ENCODE data around the gene RHD.

RHD gene

GRCh38 chr1:25247024-25247828 is 25.1 kb upstream of the RHD start, which contains the start of gene RSRP1:
RSRP1 (minus strand) TSS chr1:25247454; CDS start chr1:25246963, 491 bp downstream.
- TF ChIP-seq YY1 (IDR thresholded peaks at IDR 0.05; ENCODE audit: low read depth) (peak; percentile 54; the same call in 1 of the 2 replicates), NFIC (IDR thresholded peaks at IDR 0.05) (no peak), USF1 (IDR thresholded peaks at IDR 0.05) (no peak), TEAD4 (IDR thresholded peaks at IDR 0.05) (0 out of 2 replicates have a peak, but pooled peaks have one; percentile 15), CEBPB (IDR thresholded peaks at IDR 0.05) (peak; percentile 77; the same call in 1 of the 2 replicates), RAD21 (IDR thresholded peaks at IDR 0.05; ENCODE audit: low read depth) (no peak), FOXM1 (IDR thresholded peaks at IDR 0.05; ENCODE audit: borderline replicate concordance, low read depth) (no peak), EP300 (IDR thresholded peaks at IDR 0.05; ENCODE audit: borderline replicate concordance) (no peak), CREB1 (IDR thresholded peaks at IDR 0.05; ENCODE audit: low read depth) (0 out of 2 replicates have a peak, but pooled peaks have one; percentile 37), TCF12 (IDR thresholded peaks at IDR 0.05; ENCODE audit: low read depth) (no peak; the same call in 1 of the 2 replicates), ZBTB7A (IDR thresholded peaks at IDR 0.05; ENCODE audit: low read depth) (no peak; the same call in 1 of the 2 replicates), TAF1 (IDR thresholded peaks at IDR 0.05; ENCODE audit: low read depth) (peak; percentile 82), EGR1 (IDR thresholded peaks at IDR 0.05) (0 out of 2 replicates have a peak, but pooled peaks have one; percentile 21), MAX (IDR thresholded peaks at IDR 0.05) (peak; percentile 63), REST (IDR thresholded peaks at IDR 0.05; ENCODE audit: low read depth) (no peak)

- TF ChIP-seq NFIC (IDR thresholded peaks at IDR 0.05) (no peak), YY1 (IDR thresholded peaks at IDR 0.05; ENCODE audit: low read depth) (no peak), ZBTB7A (IDR thresholded peaks at IDR 0.05; ENCODE audit: low read depth) (peak; percentile 49; the same call in 1 of the 2 replicates)
Measured at GRCh38 chr1:25247829-25248754, 24.2 kb upstream of the RHD start.

- no peak for TF ChIP-seq USF1 (IDR thresholded peaks at IDR 0.05)
- no peak for TF ChIP-seq TEAD4 (IDR thresholded peaks at IDR 0.05)
- no peak for TF ChIP-seq MAX (IDR thresholded peaks at IDR 0.05)
- no peak for TF ChIP-seq YY1 (IDR thresholded peaks at IDR 0.05; ENCODE audit: low read depth)
- TF ChIP-seq ZBTB7A (IDR thresholded peaks at IDR 0.05; ENCODE audit: low read depth) = no peak
Measured at GRCh38 chr1:25253911-25254310, 18.4 kb upstream of the RHD start.

GRCh38 chr1:25255706-25256577 is 16.4 kb upstream of the RHD start:
- TF ChIP-seq FOXM1 (IDR thresholded peaks at IDR 0.05; ENCODE audit: borderline replicate concordance, low read depth) = no peak
- TF ChIP-seq TAF1 (IDR thresholded peaks at IDR 0.05; ENCODE audit: low read depth) = no peak
- TF ChIP-seq ZBTB7A (IDR thresholded peaks at IDR 0.05; ENCODE audit: low read depth) = no peak
- TF ChIP-seq USF1 (IDR thresholded peaks at IDR 0.05) = no peak
- TF ChIP-seq RAD21 (IDR thresholded peaks at IDR 0.05; ENCODE audit: low read depth) = no peak
- TF ChIP-seq NFIC (IDR thresholded peaks at IDR 0.05) = no peak
- TF ChIP-seq YY1 (IDR thresholded peaks at IDR 0.05; ENCODE audit: low read depth) = no peak
- no peak for TF ChIP-seq MAX (IDR thresholded peaks at IDR 0.05)
- TF ChIP-seq REST (IDR thresholded peaks at IDR 0.05; ENCODE audit: low read depth) = no peak
- TF ChIP-seq CREB1 (IDR thresholded peaks at IDR 0.05; ENCODE audit: low read depth) = no peak
- TF ChIP-seq TEAD4 (IDR thresholded peaks at IDR 0.05) = no peak
- no peak for TF ChIP-seq EGR1 (IDR thresholded peaks at IDR 0.05)
- TF ChIP-seq EP300 (IDR thresholded peaks at IDR 0.05; ENCODE audit: borderline replicate concordance) = no peak
- no peak for TF ChIP-seq CEBPB (IDR thresholded peaks at IDR 0.05)
- TF ChIP-seq TCF12 (IDR thresholded peaks at IDR 0.05; ENCODE audit: low read depth) = no peak
